HEK293 (cell line): Measurements from ENCODE around the gene WDFY2.

ENCODE experiments used
- CTCF ChIA-PET: fragments of 350-600 bp; formaldehyde crosslinking; extraction: SDS; loops from one replicate; lab custom pipeline; 2021; ENCODE audit warnings: antibody characterized with exemption; lab: Yijun Ruan, JAX
- POLR2A ChIA-PET: fragments of 300-600 bp; formaldehyde crosslinking; extraction: SDS; loops from one replicate; lab custom pipeline; 2020; ENCODE audit warnings: antibody characterized with exemption, inconsistent platforms; lab: Yijun Ruan, JAX
- H3K27ac ChIP-seq: fragments of 200-500 bp; sonication (Bioruptor generic); 2 replicates; pipeline ENCODE4 v1.5.1; 2014; ENCODE audit warnings: low read depth, low read length, control low read depth, inconsistent platforms; ENCODE audit errors: extremely low read depth
- H3K36me3 ChIP-seq, 2 experiments: fragments of 200-500 bp in 1 of 2; sonication (Bioruptor generic) in 1 of 2; 1 replicate in 1 of 2; 2 replicates in 1 of 2; pipeline ENCODE4 v1.5.1; 2014 to 2017; ENCODE audit warnings: inconsistent platforms in 2 of 2, low read length in 2 of 2; ENCODE audit not compliant: control insufficient read depth in 2 of 2, insufficient read depth in 1 of 2
- H3K4me1 ChIP-seq: fragments of 200-500 bp; sonication (Bioruptor generic); 2 replicates; pipeline ENCODE4 v1.5.1; 2014; ENCODE audit warnings: mild to moderate bottlenecking, low read length, inconsistent platforms; ENCODE audit not compliant: control insufficient read depth, insufficient read depth
- H3K4me3 ChIP-seq: 2 replicates; pipeline ENCODE4 v1.5.1; 2011; ENCODE audit warnings: low read depth, mild to moderate bottlenecking, control low read depth, low read length, moderate library complexity
- H3K9me3 ChIP-seq: fragments of 200-500 bp; sonication (Bioruptor generic); 2 replicates; pipeline ENCODE4 v1.5.1; 2014; ENCODE audit warnings: low read depth, low read length, inconsistent platforms; ENCODE audit not compliant: control insufficient read depth, insufficient read depth
- KLF7 ChIP-seq: fragments of 450-650 bp; formaldehyde crosslinking; IDR thresholded peaks from 2 replicates; pipeline ENCODE4 v1.5.1; 2016; ENCODE audit warnings: missing biosample characterization, missing genetic modification characterization, borderline replicate concordance
- KLF8 ChIP-seq: fragments of 450-650 bp; formaldehyde crosslinking; IDR thresholded peaks from 2 replicates; pipeline ENCODE4 v1.5.1; 2016; ENCODE audit warnings: missing biosample characterization, missing genetic modification characterization
- PRDM1 ChIP-seq: fragments of 450-650 bp; formaldehyde crosslinking; IDR thresholded peaks from 2 replicates; pipeline ENCODE4; 2016; ENCODE audit warnings: missing biosample characterization, missing genetic modification characterization
- TSHZ1 ChIP-seq: fragments of 450-650 bp; formaldehyde crosslinking; IDR thresholded peaks from 2 replicates; pipeline ENCODE4 v1.5.1; 2016; ENCODE audit warnings: missing biosample characterization, missing genetic modification characterization, borderline replicate concordance
- ZBTB21 ChIP-seq: fragments of 450-650 bp; formaldehyde crosslinking; IDR thresholded peaks from 2 replicates; pipeline ENCODE4 v1.5.1; 2017; ENCODE audit warnings: missing biosample characterization, missing genetic modification characterization
- ZEB2 ChIP-seq: fragments of 450-650 bp; formaldehyde crosslinking; IDR thresholded peaks from 2 replicates; pipeline ENCODE4 v1.5.1; 2016; ENCODE audit warnings: missing biosample characterization, missing genetic modification characterization
- ZNF155 ChIP-seq: fragments of 450-650 bp; formaldehyde crosslinking; IDR thresholded peaks from 2 replicates; pipeline ENCODE4 v1.5.1; 2016; ENCODE audit warnings: missing biosample characterization, missing genetic modification characterization
- ZNF350 ChIP-seq: fragments of 450-650 bp; formaldehyde crosslinking; IDR thresholded peaks from 2 replicates; pipeline ENCODE4 v1.5.0; 2017; ENCODE audit warnings: missing biosample characterization, mild to moderate bottlenecking, missing genetic modification characterization
- ZNF670 ChIP-seq: fragments of 450-650 bp; formaldehyde crosslinking; IDR thresholded peaks from 2 replicates; pipeline ENCODE4 v1.5.1; 2016; ENCODE audit warnings: missing biosample characterization, missing genetic modification characterization, low read depth
- ZNF677 ChIP-seq: fragments of 450-650 bp; IDR thresholded peaks from 2 replicates; pipeline ENCODE4 v1.5.0; 2018; ENCODE audit warnings: missing biosample characterization, mild to moderate bottlenecking, missing genetic modification characterization, moderate library complexity
- ZNF843 ChIP-seq: fragments of 450-650 bp; formaldehyde crosslinking; IDR thresholded peaks from 2 replicates; pipeline ENCODE4 v1.5.1; 2016; ENCODE audit warnings: missing biosample characterization, missing genetic modification characterization
- TF ChIP-seq, protein P1 (sequence below): fragments of 450-650 bp; formaldehyde crosslinking; IDR thresholded peaks from 2 replicates; pipeline ENCODE4 v1.5.1; 2017; ENCODE audit warnings: missing biosample characterization, missing genetic modification characterization
- TF ChIP-seq, protein P2 (sequence below): fragments of 450-650 bp; formaldehyde crosslinking; IDR thresholded peaks from 2 replicates; pipeline ENCODE4 v1.5.1; 2016; ENCODE audit warnings: missing biosample characterization, missing genetic modification characterization
- TF ChIP-seq, protein P3 (sequence below): fragments of 450-650 bp; formaldehyde crosslinking; IDR thresholded peaks from 2 replicates; pipeline ENCODE4 v1.5.1; 2017; ENCODE audit warnings: missing biosample characterization, missing genetic modification characterization
- TF ChIP-seq, protein P4 (sequence below): fragments of 450-650 bp; formaldehyde crosslinking; IDR thresholded peaks from 2 replicates; pipeline ENCODE4 v1.5.1; 2017; ENCODE audit warnings: missing biosample characterization, mild to moderate bottlenecking, missing genetic modification characterization, moderate library complexity
- TF ChIP-seq, protein P5 (sequence below): fragments of 450-650 bp; formaldehyde crosslinking; IDR thresholded peaks from 2 replicates; pipeline ENCODE4 v1.5.1; 2016; ENCODE audit warnings: missing biosample characterization, missing genetic modification characterization

Gene WDFY2

GRCh38 chr13:51804295-51805172 is 220.3 kb downstream of the WDFY2 start (continued):
- TF ChIP-seq, protein P1, sequence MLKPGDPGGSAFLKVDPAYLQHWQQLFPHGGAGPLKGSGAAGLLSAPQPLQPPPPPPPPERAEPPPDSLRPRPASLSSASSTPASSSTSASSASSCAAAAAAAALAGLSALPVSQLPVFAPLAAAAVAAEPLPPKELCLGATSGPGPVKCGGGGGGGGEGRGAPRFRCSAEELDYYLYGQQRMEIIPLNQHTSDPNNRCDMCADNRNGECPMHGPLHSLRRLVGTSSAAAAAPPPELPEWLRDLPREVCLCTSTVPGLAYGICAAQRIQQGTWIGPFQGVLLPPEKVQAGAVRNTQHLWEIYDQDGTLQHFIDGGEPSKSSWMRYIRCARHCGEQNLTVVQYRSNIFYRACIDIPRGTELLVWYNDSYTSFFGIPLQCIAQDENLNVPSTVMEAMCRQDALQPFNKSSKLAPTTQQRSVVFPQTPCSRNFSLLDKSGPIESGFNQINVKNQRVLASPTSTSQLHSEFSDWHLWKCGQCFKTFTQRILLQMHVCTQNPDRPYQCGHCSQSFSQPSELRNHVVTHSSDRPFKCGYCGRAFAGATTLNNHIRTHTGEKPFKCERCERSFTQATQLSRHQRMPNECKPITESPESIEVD (tag by site-specific recombination) = no peak
- TF ChIP-seq ZBTB21 (tag by site-specific recombination) = 0 out of 2 replicates have a peak, but pooled peaks have one; percentile 7

DNA sequence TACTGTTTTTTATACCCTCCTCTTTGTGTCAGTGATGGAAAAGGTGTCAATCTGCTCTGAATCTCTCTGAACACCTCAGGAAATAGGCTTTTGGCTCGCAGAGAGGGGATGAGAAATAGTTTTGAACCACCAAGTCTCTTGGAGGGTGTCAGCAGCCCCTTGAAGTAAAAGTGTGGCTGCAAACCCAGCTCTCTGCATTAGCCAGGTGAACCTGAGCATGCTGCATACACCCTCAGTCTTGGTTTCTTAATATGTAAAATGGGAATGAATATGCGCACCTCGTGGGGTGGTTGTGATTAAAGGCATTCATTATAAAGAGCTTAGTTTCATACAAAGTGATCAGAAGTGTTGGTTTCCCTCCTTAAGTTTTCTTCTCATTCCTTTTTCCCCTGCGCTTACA is 221.1 kb downstream of the WDFY2 start:
- no peak for TF ChIP-seq ZNF843 (tag by site-specific recombination)
- TF ChIP-seq, protein P2, sequence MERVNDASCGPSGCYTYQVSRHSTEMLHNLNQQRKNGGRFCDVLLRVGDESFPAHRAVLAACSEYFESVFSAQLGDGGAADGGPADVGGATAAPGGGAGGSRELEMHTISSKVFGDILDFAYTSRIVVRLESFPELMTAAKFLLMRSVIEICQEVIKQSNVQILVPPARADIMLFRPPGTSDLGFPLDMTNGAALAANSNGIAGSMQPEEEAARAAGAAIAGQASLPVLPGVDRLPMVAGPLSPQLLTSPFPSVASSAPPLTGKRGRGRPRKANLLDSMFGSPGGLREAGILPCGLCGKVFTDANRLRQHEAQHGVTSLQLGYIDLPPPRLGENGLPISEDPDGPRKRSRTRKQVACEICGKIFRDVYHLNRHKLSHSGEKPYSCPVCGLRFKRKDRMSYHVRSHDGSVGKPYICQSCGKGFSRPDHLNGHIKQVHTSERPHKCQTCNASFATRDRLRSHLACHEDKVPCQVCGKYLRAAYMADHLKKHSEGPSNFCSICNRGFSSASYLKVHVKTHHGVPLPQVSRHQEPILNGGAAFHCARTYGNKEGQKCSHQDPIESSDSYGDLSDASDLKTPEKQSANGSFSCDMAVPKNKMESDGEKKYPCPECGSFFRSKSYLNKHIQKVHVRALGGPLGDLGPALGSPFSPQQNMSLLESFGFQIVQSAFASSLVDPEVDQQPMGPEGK = no peak
- TF ChIP-seq KLF8 (tag by site-specific recombination) = no peak
- TF ChIP-seq, protein P3, sequence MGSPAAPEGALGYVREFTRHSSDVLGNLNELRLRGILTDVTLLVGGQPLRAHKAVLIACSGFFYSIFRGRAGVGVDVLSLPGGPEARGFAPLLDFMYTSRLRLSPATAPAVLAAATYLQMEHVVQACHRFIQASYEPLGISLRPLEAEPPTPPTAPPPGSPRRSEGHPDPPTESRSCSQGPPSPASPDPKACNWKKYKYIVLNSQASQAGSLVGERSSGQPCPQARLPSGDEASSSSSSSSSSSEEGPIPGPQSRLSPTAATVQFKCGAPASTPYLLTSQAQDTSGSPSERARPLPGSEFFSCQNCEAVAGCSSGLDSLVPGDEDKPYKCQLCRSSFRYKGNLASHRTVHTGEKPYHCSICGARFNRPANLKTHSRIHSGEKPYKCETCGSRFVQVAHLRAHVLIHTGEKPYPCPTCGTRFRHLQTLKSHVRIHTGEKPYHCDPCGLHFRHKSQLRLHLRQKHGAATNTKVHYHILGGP (tag by site-specific recombination) = no peak
- no peak for TF ChIP-seq ZEB2 (tag by site-specific recombination)
- TF ChIP-seq ZNF155 (tag by site-specific recombination) = no peak
- TF ChIP-seq, protein P4, sequence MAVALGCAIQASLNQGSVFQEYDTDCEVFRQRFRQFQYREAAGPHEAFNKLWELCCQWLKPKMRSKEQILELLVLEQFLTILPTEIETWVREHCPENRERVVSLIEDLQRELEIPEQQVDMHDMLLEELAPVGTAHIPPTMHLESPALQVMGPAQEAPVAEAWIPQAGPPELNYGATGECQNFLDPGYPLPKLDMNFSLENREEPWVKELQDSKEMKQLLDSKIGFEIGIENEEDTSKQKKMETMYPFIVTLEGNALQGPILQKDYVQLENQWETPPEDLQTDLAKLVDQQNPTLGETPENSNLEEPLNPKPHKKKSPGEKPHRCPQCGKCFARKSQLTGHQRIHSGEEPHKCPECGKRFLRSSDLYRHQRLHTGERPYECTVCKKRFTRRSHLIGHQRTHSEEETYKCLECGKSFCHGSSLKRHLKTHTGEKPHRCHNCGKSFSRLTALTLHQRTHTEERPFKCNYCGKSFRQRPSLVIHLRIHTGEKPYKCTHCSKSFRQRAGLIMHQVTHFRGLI = no peak
- TF ChIP-seq, protein P5, sequence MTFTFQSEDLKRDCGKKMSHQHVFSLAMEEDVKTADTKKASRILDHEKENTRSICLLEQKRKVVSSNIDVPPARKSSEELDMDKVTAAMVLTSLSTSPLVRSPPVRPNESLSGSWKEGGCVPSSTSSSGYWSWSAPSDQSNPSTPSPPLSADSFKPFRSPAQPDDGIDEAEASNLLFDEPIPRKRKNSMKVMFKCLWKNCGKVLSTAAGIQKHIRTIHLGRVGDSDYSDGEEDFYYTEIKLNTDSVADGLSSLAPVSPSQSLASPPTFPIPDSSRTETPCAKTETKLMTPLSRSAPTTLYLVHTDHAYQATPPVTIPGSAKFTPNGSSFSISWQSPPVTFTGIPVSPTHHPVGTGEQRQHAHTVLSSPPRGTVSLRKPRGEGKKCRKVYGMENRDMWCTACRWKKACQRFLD (tag by site-specific recombination) = no peak
- TF ChIP-seq ZNF677 (tag by site-specific recombination) = no peak
- no peak for TF ChIP-seq PRDM1 (tag by site-specific recombination)
- no peak for TF ChIP-seq TSHZ1 (tag by site-specific recombination)
- TF ChIP-seq ZNF670 (tag by site-specific recombination) = no peak
- no peak for TF ChIP-seq KLF7 (tag by site-specific recombination)
- TF ChIP-seq ZNF350 (tag by site-specific recombination) = no peak
- CTCF ChIA-PET = interaction anchor here (2.9 kb wide), 1 partner anchor 10 kb away, joined by 16 read pairs; no protein-coding TSS in a partner anchor

More for the DNA sequence above, 221.1 kb downstream of the WDFY2 start:
- peaks cover 12% of the 10 kb centered on the region for H3K4me1 ChIP-seq
- H3K9me3 ChIP-seq = no peaks in the 10 kb centered on the region
- no peak overlapping the region for H3K27ac ChIP-seq
- no peaks in the 10 kb centered on the region for H3K36me3 ChIP-seq
- H3K4me3 ChIP-seq = no peak overlapping the region
- POLR2A ChIA-PET = no interaction called here
